Endothelial cell (in vitro differentiated cells): ENCODE measurements around the gene LMTK3. TPM values are rescaled to one million over a fixed set of nuclear protein-coding genes. Genes with fewer than 3 reads are reported as not detected.

Experiments used
- DNase-seq: peaks from one replicate; pipeline ENCODE4 v3.0.0; 2021; ENCODE audit warnings: low spot score
- H3K27ac Mint-ChIP-seq: one replicate; pipeline ENCODE4 v1.8.0; 2021; ENCODE audit warnings: mixed read lengths, inconsistent platforms; ENCODE audit not compliant: unreplicated experiment
- H3K27me3 Mint-ChIP-seq: one replicate; pipeline ENCODE4 v1.8.0; 2021; ENCODE audit warnings: mild to moderate bottlenecking, moderate library complexity, mixed read lengths, inconsistent platforms; ENCODE audit not compliant: unreplicated experiment
- H3K36me3 Mint-ChIP-seq: one replicate; pipeline ENCODE4 v1.8.0; 2021; ENCODE audit warnings: mild to moderate bottlenecking, low read depth, mixed read lengths, inconsistent platforms; ENCODE audit not compliant: unreplicated experiment
- H3K4me1 Mint-ChIP-seq: one replicate; pipeline ENCODE4 v1.8.0; 2021; ENCODE audit warnings: mild to moderate bottlenecking, mixed read lengths, inconsistent platforms; ENCODE audit not compliant: unreplicated experiment
- H3K4me3 Mint-ChIP-seq: one replicate; pipeline ENCODE4 v1.8.0; 2021; ENCODE audit warnings: mild to moderate bottlenecking, mixed read lengths, inconsistent platforms; ENCODE audit not compliant: unreplicated experiment
- H3K9me3 Mint-ChIP-seq: one replicate; pipeline ENCODE4 v1.8.0; 2021; ENCODE audit warnings: mixed read lengths, inconsistent platforms; ENCODE audit not compliant: unreplicated experiment
- CTCF ChIP-seq: fragments of 200-600 bp; sonication (generic); IDR thresholded peaks from one replicate; pipeline ENCODE4 v1.5.0; 2021; ENCODE audit warnings: antibody characterized with exemption; ENCODE audit not compliant: unreplicated experiment
- total RNA-seq: library from RNA; stranded (reverse); fragmentation: NEBNext Ultra II Directional; extraction: Animal tissue kit (Norgen Biotek cat#: 25700); gene quantifications from one replicate; pipeline ENCODE4 v1.2.1, GENCODE V29; 2021; ENCODE audit not compliant: unreplicated experiment

Gene LMTK3
- total RNA-seq, 1 donor from 2014 or later = 3.0 TPM

GRCh38 chr19:48496959-48497727, 14.5 kb downstream of the LMTK3 start:
- H3K4me3 Mint-ChIP-seq = no peak overlapping the region
- H3K27me3 Mint-ChIP-seq = peaks cover 20% of the 10 kb centered on the region
- no peak overlapping the region for H3K27ac Mint-ChIP-seq
- DNase-seq = no peak
- H3K4me1 Mint-ChIP-seq = peaks cover 16% of the 10 kb centered on the region
- no peaks in the 10 kb centered on the region for H3K36me3 Mint-ChIP-seq
- TF ChIP-seq CTCF = no peak
- H3K9me3 Mint-ChIP-seq = no peaks in the 10 kb centered on the region

DNA sequence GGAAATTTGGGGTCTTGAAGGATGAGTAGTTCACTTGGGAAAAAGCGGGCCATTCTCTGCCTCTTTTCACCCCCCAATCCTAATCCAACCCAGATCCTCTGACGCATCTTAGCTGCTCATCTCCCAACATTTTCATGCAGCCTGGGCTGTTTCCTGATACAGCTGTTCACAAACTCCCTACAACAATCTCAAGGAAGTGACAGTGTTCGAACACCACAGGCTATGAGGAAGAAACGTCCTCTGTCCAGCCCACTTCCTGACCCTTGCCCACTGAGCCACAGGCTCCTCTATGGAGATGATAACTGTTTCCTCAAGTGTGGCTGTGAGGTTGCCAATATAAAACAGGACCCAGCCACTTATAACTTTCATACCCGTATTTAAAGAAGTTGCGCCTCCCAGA, 16.2 kb downstream of the LMTK3 start:
- no peaks in the 10 kb centered on the region for H3K9me3 Mint-ChIP-seq
- H3K4me3 Mint-ChIP-seq = peak overlapping the region; percentile 52
- peaks cover 19% of the 10 kb centered on the region for H3K27me3 Mint-ChIP-seq
- H3K36me3 Mint-ChIP-seq = no peaks in the 10 kb centered on the region
- no peak for TF ChIP-seq CTCF
- DNase-seq = no peak
- H3K4me1 Mint-ChIP-seq = peaks cover 24% of the 10 kb centered on the region
- H3K27ac Mint-ChIP-seq = peak overlapping the region; percentile 74

GRCh38 chr19:48493718-48494401, 17.8 kb downstream of the LMTK3 start:
- peaks cover 16% of the 10 kb centered on the region for H3K27me3 Mint-ChIP-seq

GRCh38 chr19:48492925-48493717, 18.5 kb downstream of the LMTK3 start:
- H3K27me3 Mint-ChIP-seq = peaks cover 22% of the 10 kb centered on the region
- TF ChIP-seq CTCF = no peak
- peaks cover 24% of the 10 kb centered on the region for H3K4me1 Mint-ChIP-seq
- DNase-seq = peak; percentile 91
- H3K4me3 Mint-ChIP-seq = peak overlapping the region; percentile 28
- H3K27ac Mint-ChIP-seq = peak overlapping the region; percentile 12
- H3K9me3 Mint-ChIP-seq = no peaks in the 10 kb centered on the region
- H3K36me3 Mint-ChIP-seq = no peaks in the 10 kb centered on the region

More at GRCh38 chr19:48493718-48494401, 17.8 kb downstream of the LMTK3 start:
- Mint-ChIP-seq H3K4me3 (peak overlapping the region; percentile 79), H3K36me3 (no peaks in the 10 kb centered on the region), H3K27ac (no peak overlapping the region), H3K9me3 (no peaks in the 10 kb centered on the region), H3K4me1 (peaks cover 24% of the 10 kb centered on the region)
- TF ChIP-seq CTCF = no peak
- DNase-seq = no peak
